GM21528 (cell line): ENCODE results near the gene SIAE.
"Not testable (repeated sequence)": the region's sequence is repeated elsewhere in the genome, so short reads cannot be mapped to it uniquely, and the experiment has no call there.

Experiments used
- ATAC-seq: cut with Tn5 transposase; IDR thresholded peaks from one replicate; pipeline ENCODE4 v1.9.1; 2021; ENCODE audit warnings: mild to moderate bottlenecking, moderate library complexity; ENCODE audit not compliant: unreplicated experiment, low FRiP score

SIAE gene

DNA sequence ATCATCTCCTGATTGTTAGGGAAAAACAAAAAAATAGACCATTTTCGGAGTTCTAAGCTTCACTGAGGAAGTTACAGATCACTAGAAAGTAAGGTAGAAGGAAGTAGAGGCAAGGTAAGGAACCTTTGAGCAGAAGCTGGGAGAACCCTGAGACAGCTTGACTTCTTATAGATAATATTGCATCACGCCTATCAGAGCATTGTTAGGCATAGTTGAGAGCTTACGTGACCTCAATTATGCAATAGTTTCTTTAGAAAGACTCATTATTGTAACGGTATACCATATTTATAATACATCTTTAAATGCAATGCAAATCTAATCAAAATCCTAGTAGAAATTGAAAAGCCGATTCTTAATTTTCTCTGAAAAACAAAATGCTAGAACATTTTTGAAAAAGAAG is 46.0 kb downstream of the SIAE start:
- no peak for ATAC-seq

DNA sequence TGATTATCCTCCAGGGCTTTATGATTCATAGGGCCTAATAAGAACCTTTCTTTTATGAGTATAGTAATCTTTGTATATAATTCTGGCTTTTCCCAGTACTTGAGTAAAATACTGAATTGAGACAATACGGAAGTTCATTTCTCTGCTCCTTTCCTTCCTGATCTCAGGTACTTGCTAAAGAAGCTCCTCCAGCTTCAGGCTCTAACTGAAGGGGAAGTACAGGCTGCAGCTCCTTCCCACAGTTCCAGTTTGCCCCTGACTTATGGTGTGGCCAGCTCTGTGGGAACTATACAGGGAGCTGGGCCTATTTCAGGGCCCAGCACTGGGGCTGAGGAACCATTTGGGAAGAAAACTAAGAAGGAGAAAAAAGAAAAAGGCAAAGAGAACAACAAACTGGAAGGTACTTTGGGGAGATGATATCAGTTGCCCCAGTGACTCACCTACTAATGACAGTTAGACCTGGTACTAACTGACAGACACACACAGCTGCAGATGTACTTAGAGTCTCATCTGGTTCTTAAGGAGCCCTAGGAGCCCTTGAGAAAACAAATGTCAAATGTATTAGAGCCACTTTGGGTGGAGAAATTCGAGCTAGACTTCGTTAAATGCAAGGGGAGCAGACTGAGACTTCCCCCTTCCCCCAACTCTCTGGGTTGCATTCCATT is 47.9 kb downstream of the SIAE start:
- no peak for ATAC-seq

DNA sequence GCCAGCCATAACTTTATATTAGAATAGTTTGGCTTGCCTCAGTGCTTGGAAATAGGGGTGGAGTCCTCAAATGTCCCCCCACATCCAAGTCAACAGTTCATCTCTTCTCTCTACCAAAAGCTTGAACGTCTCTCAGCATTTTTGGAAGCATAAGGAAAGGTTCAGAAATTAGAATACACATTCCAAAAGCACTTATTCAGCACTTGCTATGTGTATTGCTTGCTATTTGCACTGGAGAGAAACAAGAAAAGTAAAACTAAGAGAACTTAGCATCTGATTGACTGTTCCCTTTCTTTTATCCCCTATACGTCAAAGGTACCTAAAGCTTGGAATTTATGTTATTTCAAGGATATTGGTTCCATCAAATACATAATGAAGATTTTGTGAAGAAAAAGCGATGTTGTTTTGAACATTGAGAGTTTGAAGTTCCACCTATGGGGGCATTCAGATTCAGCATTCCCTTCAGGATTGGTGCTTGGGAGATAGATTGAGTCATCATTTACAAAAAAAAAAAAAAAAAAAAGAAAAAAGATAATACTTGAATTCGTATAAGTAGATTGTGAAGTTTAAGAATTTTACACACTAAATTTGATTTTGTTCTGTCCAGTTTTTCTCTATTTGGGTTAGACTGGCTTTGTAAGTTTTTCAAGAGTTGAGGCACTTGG is 49.5 kb downstream of the SIAE start:
- no peak for ATAC-seq

DNA sequence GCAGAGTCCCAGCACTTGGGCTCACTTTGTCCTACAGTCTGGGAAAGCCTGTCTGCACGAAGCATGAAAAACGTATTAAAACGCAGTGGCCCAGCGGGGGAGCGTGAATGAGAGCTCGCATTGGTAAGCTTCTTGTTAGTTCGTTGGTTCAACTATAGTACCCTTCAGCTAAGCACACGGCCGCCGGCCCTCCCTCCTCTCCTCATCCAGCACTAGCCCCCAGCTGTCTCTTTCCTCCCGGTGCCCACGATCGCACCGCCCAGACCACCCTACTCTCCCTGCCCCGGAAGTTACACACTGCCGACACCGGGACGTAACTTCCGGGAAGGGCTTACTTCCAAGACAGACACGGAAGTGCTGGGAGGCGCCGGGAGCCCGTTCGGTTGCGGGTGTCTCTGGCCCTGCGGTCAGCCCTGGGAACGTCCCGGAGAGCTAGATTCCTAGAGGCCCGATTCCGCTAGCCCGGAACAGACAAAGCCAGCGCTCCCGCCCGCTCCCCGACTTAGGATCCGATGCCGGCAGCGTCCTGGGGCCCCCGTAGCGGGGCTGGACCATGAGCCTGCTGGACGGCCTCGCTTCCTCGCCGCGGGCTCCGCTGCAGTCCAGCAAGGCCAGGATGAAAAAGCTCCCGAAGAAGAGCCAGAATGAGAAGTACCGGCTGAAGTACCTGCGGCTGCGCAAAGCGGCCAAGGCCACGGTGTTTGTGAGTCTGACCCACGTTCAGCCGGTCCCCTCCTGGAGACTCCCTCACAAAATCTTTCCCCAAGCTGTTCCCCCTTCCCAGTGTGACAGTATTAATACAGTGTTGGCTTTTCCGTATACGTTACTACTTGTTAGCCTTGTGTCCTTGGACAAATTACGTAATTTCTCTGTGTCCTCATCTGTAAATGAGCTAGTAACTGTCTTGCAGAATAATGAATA is 50.7 kb downstream of the SIAE start, which contains the start of gene TBRG1:
Gene TBRG1 (plus strand): TSS at position 334 of the 921 bp plus-strand sequence. CDS start 220 bp downstream, at position 554.
- peak; percentile 100 for ATAC-seq

DNA sequence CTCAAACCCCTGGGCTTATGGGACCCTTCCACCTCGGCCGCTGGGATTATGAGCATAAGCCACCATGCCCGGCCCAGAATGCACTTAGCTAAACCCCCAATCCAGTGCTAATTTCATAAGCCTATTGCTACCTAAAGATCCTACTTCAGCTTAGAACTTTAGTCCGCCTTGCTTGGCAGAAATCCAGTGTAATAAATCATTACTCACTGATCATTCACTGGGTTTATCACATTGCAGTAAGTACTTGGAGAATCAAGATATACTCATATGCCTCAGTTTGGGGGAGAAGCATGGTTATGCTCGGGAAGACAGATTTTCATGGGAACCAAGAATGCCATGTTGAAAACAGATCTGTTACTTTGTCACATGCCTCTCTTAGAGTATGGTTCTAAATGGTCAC is 54.7 kb downstream of the SIAE start:
- ATAC-seq: no peak

DNA sequence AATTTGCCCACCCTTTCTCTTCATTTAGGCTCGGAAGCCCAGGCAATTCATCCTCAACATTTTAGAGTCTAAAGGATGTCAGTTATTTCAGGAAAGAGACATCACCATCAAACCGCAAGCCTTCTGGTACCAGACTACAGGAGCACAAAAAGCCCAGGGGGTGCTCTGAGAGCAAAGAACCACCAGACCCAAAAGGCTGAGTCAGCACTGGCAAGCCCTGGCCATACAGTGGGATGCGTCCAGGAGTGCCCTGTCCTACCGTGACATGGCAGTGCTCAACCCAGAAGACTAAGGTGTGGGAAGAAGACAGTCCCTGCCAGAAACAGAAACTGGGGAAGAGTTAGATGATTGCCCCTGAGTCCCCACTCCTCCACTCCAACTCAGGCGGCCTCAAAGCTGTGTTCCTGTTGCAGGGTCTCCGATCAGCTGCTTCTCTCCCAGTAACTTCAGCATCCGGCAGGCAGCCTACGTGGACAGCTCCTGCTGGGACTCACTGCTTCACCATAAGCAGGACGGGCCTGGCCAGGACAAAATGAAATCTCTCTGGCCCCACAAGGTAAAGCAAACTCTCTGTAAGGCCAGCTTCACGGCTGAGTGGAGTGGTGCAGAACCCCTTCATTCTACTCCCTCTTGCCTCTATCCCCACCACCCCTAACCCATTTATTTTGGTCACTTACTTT is 60.8 kb downstream of the SIAE start:
- no peak for ATAC-seq

DNA sequence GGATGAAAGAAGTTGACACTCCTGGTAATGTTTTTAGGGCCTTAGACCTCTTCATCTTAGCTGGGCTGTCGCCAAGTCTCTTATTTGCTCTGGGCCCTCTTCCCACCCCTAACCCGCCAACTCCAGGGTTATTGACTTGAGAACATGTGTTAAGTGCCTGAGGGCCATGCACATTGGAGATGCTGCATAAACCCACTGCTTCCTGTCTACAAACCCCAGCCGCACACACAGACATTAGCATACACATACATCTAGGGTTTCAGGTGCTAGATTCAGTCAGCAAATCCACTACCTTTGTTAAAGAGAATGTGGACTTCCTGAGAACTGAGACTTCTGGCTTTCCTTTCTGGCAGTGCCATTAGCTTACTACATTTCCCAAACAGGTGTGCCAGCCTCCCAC is 61.5 kb downstream of the SIAE start:
- no peak for ATAC-seq

DNA sequence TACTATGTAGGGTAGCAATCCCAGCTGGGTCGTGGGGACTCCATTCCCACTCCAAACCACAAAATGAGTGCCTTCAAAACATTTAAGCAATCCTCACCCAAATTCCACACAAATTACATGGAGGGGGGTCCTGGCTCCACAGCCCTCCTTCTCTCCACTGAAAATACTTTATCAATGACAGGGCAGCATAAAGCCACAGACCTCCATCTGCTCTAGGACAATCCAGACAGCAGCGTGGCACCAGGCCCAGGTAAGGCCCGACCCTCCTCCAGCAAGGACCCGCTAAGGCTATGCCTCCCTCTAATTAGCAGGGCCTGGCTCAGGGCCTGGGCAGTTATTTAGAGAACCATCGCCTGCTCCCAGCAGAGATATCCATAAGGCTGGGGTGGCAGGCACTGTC is 62.5 kb downstream of the SIAE start, which contains the start of gene PANX3:
Gene PANX3 (plus strand): TSS at position 365 of the 400 bp plus-strand sequence. CDS start 129 bp downstream, outside the sequence.
- no peak for ATAC-seq

DNA sequence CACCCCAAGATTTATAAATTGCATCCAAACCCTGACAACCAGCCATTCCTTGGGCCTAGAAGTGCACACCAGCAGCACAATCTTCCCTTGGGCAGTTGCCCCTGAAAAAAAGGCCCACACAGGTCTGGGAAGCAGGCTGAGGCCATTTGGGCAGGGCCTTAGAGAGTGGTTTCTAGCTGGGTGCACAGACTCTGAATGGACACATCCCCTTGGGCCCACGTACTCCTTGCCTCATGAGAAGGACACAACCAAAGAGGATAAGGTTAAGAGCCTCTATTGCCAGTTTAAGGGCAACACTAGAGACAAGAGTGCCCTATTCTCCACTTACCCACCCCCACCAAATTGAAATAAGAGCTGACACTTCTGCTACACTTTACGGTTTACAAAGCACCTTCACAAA is 63.2 kb downstream of the SIAE start:
- no peak for ATAC-seq

DNA sequence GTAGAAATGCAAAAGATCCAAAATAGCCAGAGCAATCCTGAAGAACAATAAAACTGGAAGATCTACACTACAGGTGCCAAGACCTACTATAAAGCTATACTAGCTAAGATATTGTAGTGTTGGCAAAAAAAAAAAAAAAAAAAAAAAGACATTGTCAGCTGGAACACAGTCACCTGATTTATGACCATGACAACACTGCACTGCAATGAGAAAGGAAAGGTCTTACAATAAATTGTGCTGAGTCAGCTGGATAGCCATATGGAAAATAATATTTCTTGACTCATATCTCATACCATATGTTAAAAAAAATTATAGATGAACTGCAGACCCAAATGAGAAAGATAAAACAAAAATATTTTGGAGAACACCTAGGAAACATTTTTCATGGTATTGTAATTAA is 65.4 kb downstream of the SIAE start:
- ATAC-seq: no peak

DNA sequence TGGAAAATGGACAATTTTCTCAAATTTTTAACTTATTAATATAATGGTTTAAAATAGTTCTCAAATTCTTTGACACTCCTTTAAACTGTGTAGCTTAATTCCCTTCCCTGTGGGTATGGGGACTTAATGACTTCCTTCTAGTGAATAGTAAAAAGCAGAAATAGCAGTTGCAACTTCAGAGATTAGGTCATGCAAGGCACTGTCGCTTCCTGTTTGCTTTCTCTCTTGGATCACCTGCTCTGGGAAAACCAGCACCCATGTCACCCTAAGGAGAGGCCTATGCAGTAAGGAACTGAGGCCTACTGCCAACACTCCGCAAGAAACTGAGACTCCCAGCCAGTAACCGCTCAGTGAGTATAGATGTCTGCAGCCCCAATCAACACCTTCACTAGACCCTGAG is 67.8 kb downstream of the SIAE start:
- ATAC-seq: no peak

DNA sequence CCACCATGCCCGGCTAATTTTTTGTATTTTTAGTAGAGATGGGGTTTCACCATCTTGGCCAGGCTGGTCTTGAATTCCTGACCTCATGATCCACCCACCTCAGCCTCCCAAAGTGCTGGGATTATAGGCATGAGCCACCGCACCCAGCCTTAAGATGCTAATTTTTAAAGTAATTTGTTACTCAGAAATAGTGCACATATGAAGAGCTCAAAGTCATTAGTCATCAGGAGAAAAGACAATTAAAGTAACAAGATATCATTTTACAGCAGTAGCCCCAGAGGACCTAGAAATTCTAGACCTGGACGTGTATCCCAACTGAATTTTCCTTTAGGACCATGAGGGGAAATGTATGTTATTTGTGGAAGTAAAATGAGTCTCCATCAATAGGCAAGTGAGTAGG is 70.8 kb downstream of the SIAE start:
- not testable (repeated sequence) for ATAC-seq

DNA sequence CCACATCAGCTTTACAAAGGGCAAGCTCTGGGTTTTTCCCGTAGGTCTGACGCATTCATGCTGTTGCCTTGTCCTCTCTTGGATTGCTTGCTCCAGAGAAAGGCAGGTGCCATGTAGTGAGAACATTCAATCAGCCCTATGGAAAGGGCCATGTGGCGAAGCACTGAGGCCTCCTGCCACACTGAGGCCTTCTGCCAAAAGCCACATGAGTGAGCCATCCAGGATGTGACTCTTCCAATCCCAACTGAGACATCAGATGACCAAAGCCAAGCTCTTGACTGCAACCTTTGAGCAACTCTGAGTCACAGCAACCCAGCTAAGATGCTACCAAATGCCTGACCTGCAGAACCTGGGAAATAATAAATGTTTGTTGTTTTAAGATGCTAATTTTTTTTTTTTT is 71.3 kb downstream of the SIAE start:
- no peak for ATAC-seq

DNA sequence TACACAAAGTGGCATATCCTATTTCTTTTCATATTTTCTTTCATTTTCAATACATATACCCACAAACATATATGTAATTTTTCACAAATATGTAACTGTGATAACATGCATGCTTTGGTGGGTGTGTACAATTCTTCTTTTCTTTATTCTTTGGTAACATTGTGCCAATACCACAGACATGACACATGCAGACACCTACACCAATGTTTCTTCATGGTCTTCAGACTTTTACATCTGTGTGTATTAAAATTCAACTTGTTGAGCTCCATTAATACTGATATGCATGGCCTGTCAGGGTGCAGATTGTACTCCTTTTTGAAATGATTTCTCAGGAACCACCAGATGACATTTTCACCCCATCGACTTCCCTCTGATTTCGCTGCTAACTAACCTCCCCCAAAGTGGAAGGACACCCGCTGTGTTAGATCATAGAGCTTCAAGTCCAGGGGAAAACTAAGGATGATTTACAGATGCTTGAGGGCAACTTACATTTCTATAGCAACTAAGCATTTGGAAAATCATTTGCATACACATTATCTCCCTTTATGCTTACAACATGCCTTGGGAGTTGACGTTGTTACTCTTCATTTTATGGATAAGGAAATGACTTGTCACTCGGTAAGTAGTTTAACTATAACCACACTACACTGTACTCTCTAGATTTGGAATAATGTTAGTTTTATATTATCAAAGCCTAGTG is 72.8 kb downstream of the SIAE start:
- ATAC-seq: no peak

DNA sequence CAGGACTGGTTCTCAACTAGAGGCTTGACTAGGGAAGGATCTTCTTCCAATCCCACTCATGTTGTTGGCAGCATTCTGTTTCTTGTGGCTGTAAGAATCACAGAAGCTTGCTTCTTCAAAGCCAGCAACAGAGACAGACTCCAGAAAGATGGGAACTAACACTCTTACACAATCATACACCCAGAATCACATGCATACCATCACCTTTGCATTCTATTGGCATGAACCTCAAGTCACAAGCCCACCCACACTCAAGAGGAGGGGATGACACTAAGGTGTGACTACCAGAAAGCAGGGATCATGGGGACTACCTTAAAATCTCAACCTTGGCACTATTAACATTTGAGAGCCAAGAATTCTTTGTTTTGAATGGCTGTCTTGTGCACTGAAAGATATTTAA is 75.9 kb downstream of the SIAE start:
- ATAC-seq: no peak

DNA sequence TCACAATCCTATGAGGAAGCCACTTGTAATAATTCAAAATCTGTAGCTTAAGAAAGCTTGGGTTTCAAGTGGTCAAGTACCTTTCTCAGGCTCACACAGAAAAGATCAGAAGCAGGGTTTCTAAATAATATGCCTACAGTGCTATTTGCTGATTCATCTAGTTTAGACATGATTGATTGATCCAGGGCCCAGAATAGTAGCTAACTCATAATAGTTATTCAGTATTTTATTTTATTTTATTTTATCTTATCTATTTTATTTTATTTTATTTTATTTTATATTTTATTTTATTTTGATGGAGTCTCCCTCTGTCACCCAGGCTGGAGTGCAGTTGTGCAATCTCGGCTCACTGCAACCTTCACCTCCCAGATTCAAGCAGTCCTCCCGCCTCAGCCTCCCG is 78.2 kb downstream of the SIAE start:
- ATAC-seq: no peak

DNA sequence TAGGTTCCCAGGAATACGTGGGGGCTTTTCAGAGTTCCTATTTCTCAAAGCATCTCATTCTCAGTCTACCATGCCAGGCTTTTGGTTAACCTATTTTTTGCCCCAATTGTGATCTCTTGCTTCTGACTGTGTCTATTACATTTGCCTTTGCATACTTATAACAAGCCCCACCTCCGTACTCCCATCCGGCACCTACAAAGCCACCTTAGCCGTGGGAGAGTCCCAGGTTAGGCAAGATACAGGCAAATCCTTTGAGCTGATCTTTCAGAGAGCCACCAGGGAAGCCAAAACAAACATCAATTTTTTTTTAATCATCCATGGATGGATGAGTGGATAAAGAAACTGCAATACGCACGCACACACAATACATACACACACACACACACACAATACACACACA is 80.9 kb downstream of the SIAE start:
- ATAC-seq: no peak

DNA sequence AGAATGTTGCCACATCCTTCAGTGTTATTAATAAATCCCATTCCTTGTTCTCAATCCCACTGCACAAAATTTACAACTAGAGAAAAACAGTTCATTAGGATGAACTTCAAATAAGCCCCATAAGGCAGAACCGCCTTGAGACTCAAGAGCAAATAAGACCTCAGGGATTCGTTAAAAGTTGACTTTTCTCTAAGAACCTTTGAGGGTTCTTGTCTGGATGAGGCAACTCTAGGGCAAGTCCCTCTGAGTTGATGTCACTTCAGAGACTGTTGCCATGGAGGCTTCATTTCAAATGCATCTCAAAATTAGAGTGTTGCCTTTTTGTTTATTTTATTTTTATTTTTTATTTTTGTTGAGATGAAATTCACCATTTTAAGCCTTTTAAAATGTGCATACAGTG is 82.1 kb downstream of the SIAE start:
- no peak for ATAC-seq

DNA sequence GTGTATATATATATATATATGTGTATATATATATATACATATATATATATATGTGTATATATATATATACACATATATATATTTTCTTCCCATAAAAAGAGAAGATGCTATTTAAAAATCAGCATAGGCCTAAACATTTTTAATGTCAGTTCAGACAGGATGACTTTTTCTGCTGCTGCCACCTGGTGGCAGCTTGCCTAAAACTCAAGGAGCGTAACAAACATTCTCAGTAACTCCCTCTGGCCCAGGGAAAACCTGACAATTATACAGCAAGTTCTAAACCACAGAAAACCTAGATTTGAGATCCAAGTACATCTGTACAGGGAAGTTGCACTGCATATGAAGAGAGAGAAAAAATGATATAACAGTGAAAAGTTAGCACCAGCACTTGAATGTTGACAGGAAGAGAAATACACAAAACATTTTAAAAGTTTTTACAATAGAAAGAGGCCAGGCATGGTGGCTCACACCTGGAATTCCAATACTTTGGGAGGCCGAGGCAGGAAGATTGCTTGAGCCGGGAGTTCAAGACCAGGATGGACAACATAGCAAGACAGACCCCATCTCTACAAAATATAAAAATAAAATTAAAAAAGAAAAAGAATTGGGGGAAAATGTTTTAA is 87.2 kb downstream of the SIAE start:
- no peak for ATAC-seq
